ENCODE results near the gene ANKRD33. TPM values are rescaled to one million over a fixed set of nuclear protein-coding genes. Genes with fewer than 3 reads are reported as not detected.

The ANKRD33 gene
- total RNA-seq, 1 donor from 2014 or later, result not detected

DNA sequence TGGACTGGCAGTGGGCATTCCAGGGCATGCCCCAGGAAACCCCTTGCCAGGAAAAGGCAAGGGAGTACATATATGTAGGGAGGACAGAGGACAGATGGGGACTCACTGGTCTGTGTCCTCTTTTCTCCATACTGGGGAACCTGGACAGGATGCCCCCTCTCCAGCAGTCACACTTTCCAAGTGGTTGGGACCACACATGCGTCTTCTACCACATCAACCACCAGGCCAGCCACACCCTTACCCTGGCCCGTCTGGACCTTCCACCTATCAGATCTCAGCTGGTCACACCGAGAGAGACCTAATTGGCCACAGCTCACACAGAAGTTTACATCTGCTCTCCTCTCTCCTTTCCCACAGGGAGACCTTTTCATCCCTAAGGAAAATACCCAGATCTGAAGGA lies 8.3 kb downstream of the ANKRD33 start:
- Mint-ChIP-seq H3K9me3 (no peaks in the 10 kb centered on the region), H3K27me3 (ENCODE audit: low read depth) (no peaks in the 10 kb centered on the region), H3K4me3 (no peak overlapping the region), H3K36me3 (ENCODE audit: low read depth) (no peaks in the 10 kb centered on the region), H3K27ac (ENCODE audit: unreplicated experiment) (no peak overlapping the region), H3K4me1 (no peaks in the 10 kb centered on the region)
- TF ChIP-seq CTCF (conservative IDR thresholded peaks at IDR 0.05), result no peak
- no peak for DNase-seq (ENCODE audit: low read depth, low spot score)

DNA sequence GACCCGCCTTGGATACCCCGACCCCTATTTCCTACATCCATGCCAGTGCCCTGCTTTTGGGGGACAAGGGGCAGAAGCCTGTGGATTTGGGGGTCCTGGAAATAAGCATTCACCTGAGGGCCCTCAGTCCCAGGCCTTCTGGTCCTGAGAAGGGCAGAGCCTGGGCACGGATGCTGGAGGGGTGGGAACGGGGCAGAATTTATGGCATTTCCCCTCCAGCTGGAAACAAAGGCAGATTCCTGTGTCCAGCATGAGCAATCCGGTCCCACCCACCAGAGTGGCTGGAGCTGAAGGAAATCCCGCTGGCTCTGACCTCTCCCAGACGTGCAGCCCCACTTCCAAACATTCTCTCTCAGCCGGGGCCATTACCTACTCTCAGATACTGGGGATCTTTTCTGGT lies 9.3 kb downstream of the ANKRD33 start:
- no peaks in the 10 kb centered on the region for H3K4me1 Mint-ChIP-seq
- TF ChIP-seq CTCF (conservative IDR thresholded peaks at IDR 0.05), result no peak
- no peak overlapping the region for H3K4me3 Mint-ChIP-seq
- no peaks in the 10 kb centered on the region for H3K36me3 Mint-ChIP-seq (ENCODE audit: low read depth)
- DNase-seq (ENCODE audit: low read depth, low spot score), result no peak
- no peaks in the 10 kb centered on the region for H3K27me3 Mint-ChIP-seq (ENCODE audit: low read depth)
- no peaks in the 10 kb centered on the region for H3K9me3 Mint-ChIP-seq
- no peak overlapping the region for H3K27ac Mint-ChIP-seq (ENCODE audit: unreplicated experiment)

DNA sequence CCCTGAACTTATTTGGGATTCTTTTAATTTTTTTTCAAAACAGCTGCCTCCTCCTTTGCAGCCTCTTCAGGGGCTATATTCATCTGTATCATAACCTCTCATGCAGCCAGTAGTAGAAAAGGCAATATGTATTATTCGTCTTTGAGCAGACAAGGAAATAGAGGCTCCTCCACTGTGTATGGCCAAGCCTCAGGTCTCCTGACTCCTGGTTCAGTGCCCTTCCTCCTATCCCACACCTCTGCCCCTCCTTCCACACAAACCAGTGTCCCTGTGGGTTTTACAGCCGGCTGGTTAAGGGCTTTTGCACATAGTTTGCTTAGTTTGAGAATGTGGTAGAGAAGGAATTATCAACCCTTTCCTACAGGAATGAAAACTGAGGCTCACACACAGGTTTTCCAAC lies 10.6 kb downstream of the ANKRD33 start:
- no peak overlapping the region for H3K4me3 Mint-ChIP-seq
- H3K9me3 Mint-ChIP-seq, result no peaks in the 10 kb centered on the region
- no peak overlapping the region for H3K27ac Mint-ChIP-seq (ENCODE audit: unreplicated experiment)
- no peaks in the 10 kb centered on the region for H3K27me3 Mint-ChIP-seq (ENCODE audit: low read depth)
- DNase-seq (ENCODE audit: low read depth, low spot score), result no peak
- H3K36me3 Mint-ChIP-seq (ENCODE audit: low read depth), result no peaks in the 10 kb centered on the region
- TF ChIP-seq CTCF (conservative IDR thresholded peaks at IDR 0.05), result no peak
- H3K4me1 Mint-ChIP-seq, result no peaks in the 10 kb centered on the region

DNA sequence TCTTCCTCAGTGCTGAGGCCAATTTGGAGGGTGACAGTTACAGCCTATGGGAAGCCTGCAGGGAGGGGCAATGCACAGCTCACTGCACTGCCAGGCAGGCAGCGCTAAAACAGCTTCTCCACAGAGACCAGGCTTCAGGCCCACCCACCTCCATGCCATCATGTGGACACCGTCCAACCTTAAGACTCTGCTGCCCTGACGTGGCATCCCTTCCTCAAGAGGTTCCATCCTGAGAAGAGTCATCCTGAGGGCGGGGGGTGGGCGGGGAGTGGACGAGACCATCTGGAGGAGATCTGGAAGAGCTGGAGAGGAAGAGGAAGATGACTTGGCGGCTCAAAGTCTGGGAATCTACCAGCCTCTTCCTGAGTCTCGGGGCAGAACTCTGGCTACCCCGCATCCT lies 11.0 kb downstream of the ANKRD33 start:
- no peak for DNase-seq (ENCODE audit: low read depth, low spot score)
- no peak overlapping the region for H3K27ac Mint-ChIP-seq (ENCODE audit: unreplicated experiment)
- no peaks in the 10 kb centered on the region for H3K4me1 Mint-ChIP-seq
- H3K9me3 Mint-ChIP-seq, result no peaks in the 10 kb centered on the region
- H3K27me3 Mint-ChIP-seq (ENCODE audit: low read depth), result no peaks in the 10 kb centered on the region
- no peak for TF ChIP-seq CTCF (conservative IDR thresholded peaks at IDR 0.05)
- no peak overlapping the region for H3K4me3 Mint-ChIP-seq
- no peaks in the 10 kb centered on the region for H3K36me3 Mint-ChIP-seq (ENCODE audit: low read depth)

DNA sequence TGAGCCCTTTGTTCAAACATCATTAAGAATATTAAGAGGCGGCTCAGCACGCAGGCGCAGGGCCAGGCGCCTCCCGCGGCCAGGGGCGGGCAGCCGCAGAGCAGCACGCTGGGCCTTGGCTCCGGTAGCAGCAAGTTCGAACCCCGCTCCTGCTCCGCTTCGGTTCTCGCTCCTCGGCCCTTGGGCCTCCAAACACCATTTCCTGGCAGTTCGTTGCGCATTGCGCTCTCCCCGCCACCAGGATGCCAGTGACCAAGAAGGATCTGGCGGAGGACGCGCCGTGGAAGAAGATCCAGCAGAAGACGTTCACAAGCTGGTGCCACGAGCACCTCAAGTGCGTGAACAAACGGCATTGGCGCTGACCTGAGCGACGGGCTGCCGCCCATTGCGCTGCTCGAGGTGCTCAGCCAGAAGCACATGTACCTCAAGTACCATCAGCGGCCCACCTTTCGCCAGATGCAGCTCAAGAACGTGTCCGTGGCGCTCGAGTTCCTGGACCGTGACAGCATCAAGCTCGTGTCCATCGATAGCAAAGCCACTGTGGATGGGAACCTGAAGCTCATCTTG lies 12.5 kb downstream of the ANKRD33 start:
- DNase-seq (ENCODE audit: low read depth, low spot score), result no peak
- Mint-ChIP-seq H3K27me3 (ENCODE audit: low read depth) (no peaks in the 10 kb centered on the region), H3K4me1 (peaks cover 3% of the 10 kb centered on the region)

More for the DNA sequence above, 12.5 kb downstream of the ANKRD33 start:
- TF ChIP-seq CTCF (conservative IDR thresholded peaks at IDR 0.05), result no peak
- no peaks in the 10 kb centered on the region for H3K9me3 Mint-ChIP-seq
- no peak overlapping the region for H3K27ac Mint-ChIP-seq (ENCODE audit: unreplicated experiment)
- H3K36me3 Mint-ChIP-seq (ENCODE audit: low read depth), result no peaks in the 10 kb centered on the region
- no peak overlapping the region for H3K4me3 Mint-ChIP-seq

Measured in neural crest cell (in vitro differentiated cells).